Measurements from ENCODE around the gene CTRB2.
"Not testable (repeated sequence)": the region's sequence is repeated elsewhere in the genome, so short reads cannot be mapped to it uniquely, and the experiment has no call there.

The CTRB2 gene

GRCh38 chr16:75241955-75242354, 35.0 kb upstream of the CTRB2 start:
- DNase-seq = no peak

GRCh38 chr16:75241412-75241811, 34.5 kb upstream of the CTRB2 start:
- no peak for DNase-seq

- DNase-seq = not testable (repeated sequence)
These were observed 33.7 kb upstream of the CTRB2 start for GRCh38 chr16:75240633-75241032.

GRCh38 chr16:75239542-75240122, 32.7 kb upstream of the CTRB2 start:
- no peak for DNase-seq

- DNase-seq = no peak
These were observed 32.0 kb upstream of the CTRB2 start for GRCh38 chr16:75238853-75239541.

GRCh38 chr16:75238132-75238852, 31.3 kb upstream of the CTRB2 start:
- DNase-seq = peak; percentile 29

GRCh38 chr16:75237398-75238131, 30.6 kb upstream of the CTRB2 start:
- DNase-seq = no peak

- DNase-seq = no peak
These were observed 29.9 kb upstream of the CTRB2 start for GRCh38 chr16:75236736-75237397.

GRCh38 chr16:75236232-75236631, 29.3 kb upstream of the CTRB2 start:
- no peak for DNase-seq

- no peak for DNase-seq
These were observed 28.8 kb upstream of the CTRB2 start for GRCh38 chr16:75235721-75236193.

- DNase-seq = no peak
These were observed 28.1 kb upstream of the CTRB2 start for GRCh38 chr16:75234856-75235696.

GRCh38 chr16:75233611-75233938, 26.6 kb upstream of the CTRB2 start:
- DNase-seq = no peak

GRCh38 chr16:75231570-75231969, 24.6 kb upstream of the CTRB2 start:
- no peak for DNase-seq

GRCh38 chr16:75230471-75231110, 23.6 kb upstream of the CTRB2 start:
- DNase-seq = no peak

- no peak for DNase-seq
These were observed 22.4 kb upstream of the CTRB2 start for GRCh38 chr16:75229172-75230031.

- no peak for DNase-seq
These were observed 21.4 kb upstream of the CTRB2 start for GRCh38 chr16:75228143-75228976.

- DNase-seq = no peak
These were observed 20.6 kb upstream of the CTRB2 start for GRCh38 chr16:75227361-75228142.

- DNase-seq = no peak
These were observed 19.8 kb upstream of the CTRB2 start for GRCh38 chr16:75226550-75227360.

Data from NCI-H1694 (cell line).